HG03159 (cell line): ENCODE measurements around the gene EMILIN3.

Source experiments
- ATAC-seq: cut with Tn5 transposase; IDR thresholded peaks from one replicate; pipeline ENCODE4 v1.9.1; 2021; ENCODE audit warnings: mild to moderate bottlenecking, moderate library complexity; ENCODE audit not compliant: unreplicated experiment

The EMILIN3 gene, protein sequence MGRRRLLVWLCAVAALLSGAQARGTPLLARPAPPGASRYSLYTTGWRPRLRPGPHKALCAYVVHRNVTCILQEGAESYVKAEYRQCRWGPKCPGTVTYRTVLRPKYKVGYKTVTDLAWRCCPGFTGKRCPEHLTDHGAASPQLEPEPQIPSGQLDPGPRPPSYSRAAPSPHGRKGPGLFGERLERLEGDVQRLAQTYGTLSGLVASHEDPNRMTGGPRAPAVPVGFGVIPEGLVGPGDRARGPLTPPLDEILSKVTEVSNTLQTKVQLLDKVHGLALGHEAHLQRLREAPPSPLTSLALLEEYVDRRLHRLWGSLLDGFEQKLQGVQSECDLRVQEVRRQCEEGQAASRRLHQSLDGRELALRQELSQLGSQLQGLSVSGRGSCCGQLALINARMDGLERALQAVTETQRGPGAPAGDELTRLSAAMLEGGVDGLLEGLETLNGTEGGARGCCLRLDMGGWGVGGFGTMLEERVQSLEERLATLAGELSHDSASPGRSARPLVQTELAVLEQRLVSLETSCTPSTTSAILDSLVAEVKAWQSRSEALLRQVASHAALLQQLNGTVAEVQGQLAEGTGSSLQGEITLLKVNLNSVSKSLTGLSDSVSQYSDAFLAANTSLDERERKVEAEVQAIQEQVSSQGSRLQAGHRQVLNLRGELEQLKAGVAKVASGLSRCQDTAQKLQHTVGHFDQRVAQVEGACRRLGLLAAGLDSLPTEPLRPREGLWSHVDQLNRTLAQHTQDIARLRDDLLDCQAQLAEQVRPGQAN

DNA sequence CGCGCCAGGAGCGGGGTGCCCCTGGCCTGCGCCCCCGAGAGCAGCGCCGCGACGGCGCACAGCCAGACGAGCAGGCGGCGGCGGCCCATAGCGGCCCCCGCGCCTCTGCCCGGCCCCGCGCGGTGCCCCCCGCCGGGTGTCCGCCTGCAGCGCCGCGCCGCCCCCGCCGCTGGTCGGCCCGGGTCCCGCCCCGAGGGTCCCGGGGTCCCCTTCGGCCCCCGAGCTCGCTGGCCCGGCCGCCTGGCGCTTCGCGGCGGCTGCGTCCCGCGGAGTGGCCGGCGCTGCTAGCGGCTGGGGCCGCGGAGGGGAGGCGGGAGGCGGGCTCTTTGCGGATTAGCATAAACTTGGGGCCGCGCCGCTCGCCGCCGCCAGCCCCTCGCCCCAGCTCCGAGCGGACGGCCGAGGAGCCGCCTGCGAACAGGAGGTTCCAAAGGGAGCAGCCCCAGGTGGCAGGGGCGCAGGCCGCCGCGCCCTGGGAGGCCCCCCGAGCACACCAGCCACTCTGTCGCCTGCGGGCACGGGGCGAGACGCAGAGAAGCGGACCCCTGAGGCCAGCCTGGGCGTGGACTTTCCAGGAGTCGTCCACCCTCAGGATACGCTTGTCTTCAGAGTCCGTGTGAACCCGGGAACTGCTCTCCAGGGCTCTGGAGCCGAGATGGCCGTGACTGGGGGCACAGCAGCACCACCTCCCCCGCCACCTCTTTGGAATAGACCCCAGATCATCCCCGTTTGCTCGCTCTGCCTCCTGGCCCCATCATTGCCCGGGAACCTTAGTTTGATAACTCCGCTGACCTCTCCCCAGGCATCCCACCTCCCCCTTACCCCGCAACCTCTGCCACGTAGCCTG is at the start of gene EMILIN3:
TSS of gene EMILIN3 (minus strand) at position 273 of the 847 bp plus-strand sequence. CDS start at position 89, 184 bp downstream.
- ATAC-seq = no peak

- no peak for ATAC-seq
Measured at GRCh38 chr20:41415191-41415590, 48.6 kb upstream of the EMILIN3 start.

DNA sequence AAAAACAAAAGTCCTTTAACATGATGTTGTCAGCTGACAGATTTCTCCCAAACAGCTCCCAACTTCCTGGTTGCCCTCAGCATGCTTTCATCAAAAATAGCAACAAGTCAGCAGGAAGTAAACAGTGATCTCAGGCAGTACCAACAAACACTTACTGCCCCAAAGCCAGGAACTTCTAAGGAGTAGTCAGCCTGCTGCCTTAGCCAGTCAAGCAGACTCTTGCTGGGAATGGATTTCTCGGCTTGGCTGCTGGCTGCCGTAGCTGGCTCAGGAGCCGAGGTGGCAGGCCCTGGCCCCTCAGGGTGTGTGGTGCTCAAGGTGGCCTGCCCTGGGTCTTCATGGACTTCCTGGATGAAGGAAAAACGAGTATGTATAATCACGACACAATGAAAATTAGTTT is 46.6 kb upstream of the EMILIN3 start:
- ATAC-seq = no peak

DNA sequence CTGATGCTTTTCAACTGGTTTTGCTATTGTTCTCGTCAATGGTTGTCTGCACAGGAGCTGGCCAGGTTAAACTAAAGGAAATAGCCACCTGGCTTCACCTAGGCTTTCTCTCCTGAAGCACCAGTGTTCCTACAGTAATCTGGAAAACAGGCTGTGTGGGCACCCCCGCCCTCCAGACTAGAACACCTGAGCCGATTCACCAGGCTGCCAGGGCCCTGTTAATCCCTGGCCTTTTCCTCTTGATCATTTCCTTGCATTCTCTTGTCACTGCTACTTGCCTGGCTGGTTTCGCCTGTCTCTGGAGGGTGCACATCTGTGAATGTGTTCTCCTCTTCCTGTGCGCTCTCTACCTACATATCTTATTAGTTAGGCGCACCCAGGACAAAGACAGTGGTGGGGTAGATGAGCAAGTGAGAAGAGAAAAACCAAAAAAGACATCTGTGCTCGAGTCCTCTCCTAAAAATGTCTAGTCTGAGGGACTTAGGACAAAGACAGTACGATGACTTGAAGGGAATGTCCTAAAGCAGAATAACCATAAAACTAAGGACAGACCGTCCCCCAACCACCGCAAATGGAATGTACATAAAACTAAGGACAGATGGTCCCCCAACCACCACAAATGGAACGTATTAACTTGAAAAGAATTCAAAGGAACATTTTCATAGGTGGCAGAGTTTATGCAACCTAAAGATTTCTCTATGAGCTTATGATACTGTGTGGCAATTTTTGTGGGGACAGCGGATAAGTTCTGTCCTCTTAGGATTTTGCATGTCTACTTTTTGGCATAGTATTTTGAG is 45.9 kb upstream of the EMILIN3 start:
- no peak for ATAC-seq

- ATAC-seq = no peak
Measured at GRCh38 chr20:41411391-41411847, 44.8 kb upstream of the EMILIN3 start.

DNA sequence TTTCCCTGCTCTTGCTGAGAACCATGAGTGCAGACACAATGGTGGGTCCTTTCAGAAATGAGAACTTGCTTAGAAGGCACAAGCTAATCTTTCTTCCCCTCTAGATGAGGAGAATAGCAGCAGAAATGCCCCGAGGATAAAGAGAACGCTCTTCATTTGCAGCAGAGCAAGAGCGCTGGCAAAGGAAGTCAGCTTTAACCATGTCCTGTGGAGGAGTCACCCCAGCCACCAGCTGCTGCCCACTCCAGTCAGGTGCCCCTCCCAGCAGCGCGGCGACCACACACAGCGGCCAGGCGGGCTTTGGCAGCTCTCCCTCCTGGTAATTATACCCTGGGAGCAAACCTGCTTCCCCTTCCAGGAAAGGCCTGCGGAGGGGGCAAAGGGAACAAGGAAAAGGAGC is 42.4 kb upstream of the EMILIN3 start:
- ATAC-seq = no peak

- ATAC-seq = no peak
Measured at GRCh38 chr20:41408156-41408794, 41.7 kb upstream of the EMILIN3 start.

GRCh38 chr20:41407607-41408006 is 41.0 kb upstream of the EMILIN3 start:
- ATAC-seq = no peak

DNA sequence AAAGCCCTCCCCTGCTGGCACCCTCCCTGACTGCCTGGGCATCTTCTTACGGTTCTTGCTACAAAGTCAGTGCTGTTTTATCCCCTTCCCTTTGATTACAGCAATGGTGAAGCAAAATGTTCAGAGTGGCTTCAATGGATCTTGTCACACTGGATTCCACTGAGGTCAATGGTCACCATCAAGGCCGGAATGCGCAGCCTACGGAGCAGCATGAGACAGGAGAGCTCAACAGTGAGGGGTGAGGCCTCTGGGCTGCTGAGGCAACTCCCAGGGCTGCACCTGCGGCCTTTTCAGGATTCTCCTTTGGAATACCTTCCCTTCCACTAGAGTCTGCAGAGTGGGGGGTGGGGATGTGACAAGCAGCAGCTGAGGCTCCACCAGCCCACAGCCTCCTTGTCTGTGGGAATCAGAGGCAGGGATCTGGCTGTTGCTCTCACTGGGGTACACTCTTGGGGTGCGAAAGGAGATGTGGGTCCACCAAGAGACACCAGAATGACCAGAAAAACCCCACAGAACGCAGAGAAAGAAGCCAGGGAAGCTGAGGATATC is 40.4 kb upstream of the EMILIN3 start:
- ATAC-seq = no peak

DNA sequence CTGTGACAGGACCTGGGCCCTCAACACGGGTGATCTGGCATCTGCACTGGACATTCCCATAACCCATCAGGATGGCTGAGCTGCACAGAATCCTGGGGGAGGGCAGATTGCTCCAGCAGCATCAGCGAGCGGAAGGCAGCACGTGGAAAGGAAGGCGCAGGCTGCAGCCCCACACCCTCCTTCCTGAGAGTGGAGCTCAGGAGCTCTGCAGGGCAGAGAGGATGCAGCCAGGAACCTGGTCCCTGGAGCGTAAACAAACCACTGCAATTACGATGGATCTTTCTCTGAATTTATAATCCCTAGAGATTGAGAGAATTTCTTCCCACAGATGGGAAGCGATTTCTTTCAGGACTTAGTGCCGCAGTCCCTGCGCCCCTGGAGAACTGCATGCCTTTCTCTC is 39.7 kb upstream of the EMILIN3 start:
- ATAC-seq = no peak

GRCh38 chr20:41405436-41405835 is 38.8 kb upstream of the EMILIN3 start:
- no peak for ATAC-seq

DNA sequence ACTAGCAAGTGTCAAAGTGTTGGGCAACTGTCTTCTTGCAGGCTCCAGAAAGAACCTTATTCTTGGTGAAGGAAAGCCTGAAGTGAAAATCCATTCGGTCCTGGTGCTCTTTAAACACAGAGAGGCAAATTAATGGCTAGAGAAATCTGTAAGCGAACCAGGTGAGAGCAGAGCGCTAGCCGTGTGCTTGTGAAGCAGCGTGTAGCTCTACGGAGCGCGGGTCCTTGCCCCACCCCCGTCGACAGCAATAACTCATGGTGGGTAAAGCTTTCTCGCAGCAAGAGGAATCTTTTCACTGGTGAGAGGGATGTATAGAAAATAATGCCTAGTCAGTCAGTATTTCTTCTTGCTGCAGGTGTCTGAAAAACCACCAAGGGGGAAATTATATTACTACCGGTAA is 37.0 kb upstream of the EMILIN3 start:
- ATAC-seq = no peak

DNA sequence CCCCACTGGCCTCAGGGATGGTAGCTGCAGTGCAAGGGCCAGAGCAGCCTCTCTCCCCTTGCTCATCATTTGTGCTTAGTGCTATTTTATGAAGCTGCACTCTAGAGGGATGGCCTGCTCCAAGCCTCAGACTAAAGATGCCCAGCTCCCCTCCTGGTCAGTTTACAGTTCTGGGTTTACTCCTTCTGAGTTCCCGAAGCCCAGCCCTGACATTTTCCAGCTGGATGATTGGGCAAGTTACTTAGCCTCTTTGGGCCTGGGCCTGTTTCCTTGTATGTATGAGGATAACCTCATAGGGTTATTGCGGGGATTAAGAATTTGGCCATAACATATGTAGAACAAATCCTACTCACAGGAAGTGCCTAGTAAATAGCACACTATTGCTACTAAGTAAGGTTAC is 31.8 kb upstream of the EMILIN3 start:
- no peak for ATAC-seq

- no peak for ATAC-seq
Measured at GRCh38 chr20:41395667-41396664, 29.3 kb upstream of the EMILIN3 start.

DNA sequence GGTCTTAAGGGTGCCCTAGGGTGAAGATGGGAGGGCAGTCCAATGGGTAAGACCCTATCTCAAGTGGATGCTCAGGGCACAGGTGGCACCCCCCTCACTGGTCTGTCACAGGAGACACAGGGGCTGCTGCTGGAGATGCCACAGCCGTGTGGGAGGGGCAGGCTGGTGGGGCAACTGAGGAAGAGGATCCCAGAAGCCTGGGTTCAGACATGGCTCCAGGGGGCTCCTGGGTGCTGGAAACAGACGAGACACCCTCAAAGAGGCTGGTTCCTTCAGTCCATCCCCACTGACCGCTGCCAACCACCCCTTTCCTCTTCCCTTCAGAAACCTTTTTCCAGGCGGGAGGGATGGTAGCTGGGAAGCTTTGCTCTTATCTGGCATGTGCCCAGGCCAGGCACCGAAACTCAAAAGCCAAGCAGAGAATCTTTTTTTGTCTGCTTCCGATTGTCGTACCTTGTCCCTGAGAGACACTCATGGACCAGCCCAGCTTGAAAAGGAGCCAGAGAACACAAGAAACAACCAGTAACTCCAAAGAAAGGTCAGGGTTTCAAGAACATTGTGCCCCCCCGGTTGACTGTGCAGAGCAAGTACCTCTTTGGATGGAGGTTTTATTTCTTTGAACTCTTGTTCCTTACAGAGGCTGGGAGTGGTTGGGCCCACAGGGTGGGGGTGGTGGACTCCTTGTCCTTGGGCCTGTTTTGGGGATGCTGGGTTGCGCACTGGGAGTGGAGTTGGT is 28.5 kb upstream of the EMILIN3 start:
- ATAC-seq = no peak

DNA sequence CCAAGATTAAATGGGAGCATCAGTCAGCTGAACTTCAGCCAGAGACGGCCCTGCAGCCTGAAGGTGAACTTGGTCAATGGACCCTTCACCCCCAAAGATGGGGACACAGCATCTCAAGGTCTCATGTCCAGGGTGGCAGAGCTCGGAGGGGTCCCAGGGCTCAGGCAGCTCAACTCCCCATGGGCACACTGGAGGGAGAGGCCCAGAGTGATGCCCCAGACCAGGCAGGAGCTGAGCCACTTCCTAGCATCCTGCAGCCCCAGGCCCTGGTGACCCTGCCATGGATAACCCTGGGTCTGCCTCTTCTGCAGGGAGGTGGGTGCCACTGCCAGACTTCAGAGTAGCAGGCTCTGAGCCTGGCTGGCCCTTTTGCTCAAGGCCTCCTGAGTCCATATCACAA is 27.5 kb upstream of the EMILIN3 start:
- ATAC-seq = no peak

DNA sequence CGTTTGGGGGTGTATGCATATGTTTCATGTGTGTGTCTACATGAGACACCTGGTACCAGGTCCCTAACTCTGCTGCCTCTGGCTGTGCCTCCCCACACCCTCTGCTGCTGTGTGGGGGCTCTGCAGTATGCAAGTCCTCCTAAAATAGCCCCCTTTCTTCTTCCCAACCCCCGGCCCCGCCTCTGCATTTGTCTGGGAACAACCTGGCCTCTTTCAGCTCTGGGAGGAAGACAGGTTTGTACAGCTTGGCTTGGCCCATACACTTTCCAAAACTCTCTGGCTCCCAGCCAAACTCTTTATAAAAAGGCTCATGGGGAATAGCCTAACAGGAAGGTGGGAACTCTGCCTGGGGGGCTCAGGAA is 27.1 kb upstream of the EMILIN3 start:
- ATAC-seq = no peak
